Measurements from ENCODE around the gene ANKS1A. TPM values are rescaled to one million over a fixed set of nuclear protein-coding genes. Genes with fewer than 3 reads are reported as not detected.

The ANKS1A gene
- total RNA-seq, 1 experiment from 2014 or later, result 35.0 TPM

DNA sequence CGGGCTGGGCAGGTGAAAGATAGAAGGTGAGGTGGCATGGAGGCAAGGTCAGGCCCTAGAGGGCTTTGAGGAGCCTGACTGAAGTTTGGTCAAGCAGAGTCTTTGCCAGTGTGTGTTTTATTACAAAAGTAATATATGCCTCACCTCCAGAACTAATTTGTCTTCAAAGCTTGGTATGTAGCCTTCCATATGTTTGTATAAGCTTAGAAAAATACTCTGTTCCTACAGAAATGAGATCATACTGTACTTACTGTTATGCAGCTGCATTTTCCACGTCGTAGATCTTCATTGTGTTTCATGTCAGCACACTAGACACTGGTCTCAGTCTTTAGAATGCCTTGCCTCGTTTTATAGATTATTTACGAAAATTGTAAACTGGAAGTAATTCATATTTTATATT, 61.8 kb downstream of the ANKS1A start (continued):
- TF ChIP-seq MAX (CRISPR knock-in tag; IDR thresholded peaks at IDR 0.05), result no peak
- TF ChIP-seq FOXP1 (CRISPR knock-in tag; IDR thresholded peaks at IDR 0.05; ENCODE audit: borderline replicate concordance), result no peak
- no peak for TF ChIP-seq ZNF263 (CRISPR knock-in tag; IDR thresholded peaks at IDR 0.05; ENCODE audit: low read depth)
- TF ChIP-seq, protein P1, sequence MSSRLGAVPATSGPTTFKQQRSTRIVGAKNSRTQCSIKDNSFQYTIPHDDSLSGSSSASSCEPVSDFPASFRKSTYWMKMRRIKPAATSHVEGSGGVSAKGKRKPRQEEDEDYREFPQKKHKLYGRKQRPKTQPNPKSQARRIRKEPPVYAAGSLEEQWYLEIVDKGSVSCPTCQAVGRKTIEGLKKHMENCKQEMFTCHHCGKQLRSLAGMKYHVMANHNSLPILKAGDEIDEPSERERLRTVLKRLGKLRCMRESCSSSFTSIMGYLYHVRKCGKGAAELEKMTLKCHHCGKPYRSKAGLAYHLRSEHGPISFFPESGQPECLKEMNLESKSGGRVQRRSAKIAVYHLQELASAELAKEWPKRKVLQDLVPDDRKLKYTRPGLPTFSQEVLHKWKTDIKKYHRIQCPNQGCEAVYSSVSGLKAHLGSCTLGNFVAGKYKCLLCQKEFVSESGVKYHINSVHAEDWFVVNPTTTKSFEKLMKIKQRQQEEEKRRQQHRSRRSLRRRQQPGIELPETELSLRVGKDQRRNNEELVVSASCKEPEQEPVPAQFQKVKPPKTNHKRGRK (CRISPR knock-in tag; IDR thresholded peaks at IDR 0.05; ENCODE audit: borderline replicate concordance), result no peak
- no peak for TF ChIP-seq CREB1 (CRISPR knock-in tag; IDR thresholded peaks at IDR 0.05)
- no peak for TF ChIP-seq E2F1 (CRISPR knock-in tag; IDR thresholded peaks at IDR 0.05)
- no peak for TF ChIP-seq TEAD4 (CRISPR knock-in tag; IDR thresholded peaks at IDR 0.05)
- no peak for TF ChIP-seq SOX15 (CRISPR knock-in tag; IDR thresholded peaks at IDR 0.05)
- TF ChIP-seq PRRX2 (CRISPR knock-in tag; IDR thresholded peaks at IDR 0.05), result no peak
- no peak for TF ChIP-seq FOXK1 (CRISPR knock-in tag; IDR thresholded peaks at IDR 0.05)
- no peak for TF ChIP-seq RELA (CRISPR knock-in tag; IDR thresholded peaks at IDR 0.05; ENCODE audit: borderline replicate concordance)
- no peak for TF ChIP-seq MYBL2 (CRISPR knock-in tag; IDR thresholded peaks at IDR 0.05)
- no peak for TF ChIP-seq MXD4 (CRISPR knock-in tag; IDR thresholded peaks at IDR 0.05; ENCODE audit: borderline replicate concordance)

GRCh38 chr6:34951731-34952130, 62.7 kb downstream of the ANKS1A start:
- Mint-ChIP-seq H3K9me3 (no peaks in the 10 kb centered on the region), H3K4me1 (peaks cover 47% of the 10 kb centered on the region), H3K36me3 (no peaks in the 10 kb centered on the region), H3K27me3 (ENCODE audit: low read depth) (no peaks in the 10 kb centered on the region), H3K27ac (peak overlapping the region; percentile 80; the same call in 1 of the 2 replicates), H3K4me3 (no peak overlapping the region)
- ATAC-seq (peak; percentile 60), DNase-seq (ENCODE audit: low spot score) (no peak)
- ChIA-PET CTCF (interaction anchor here (0.5 to 1.4 kb wide), 4 partner anchors 9 to 210 kb away, joined by 3 to 5 read pairs (median 4); no protein-coding TSS in a partner anchor), POLR2A (no interaction called here)
- TF ChIP-seq ESRRA (CRISPR knock-in tag; IDR thresholded peaks at IDR 0.05; ENCODE audit: borderline replicate concordance) (no peak), TEAD4 (CRISPR knock-in tag; IDR thresholded peaks at IDR 0.05) (no peak), SMAD4 (CRISPR knock-in tag; IDR thresholded peaks at IDR 0.05) (no peak), AFF4 (CRISPR knock-in tag; IDR thresholded peaks at IDR 0.05; ENCODE audit: borderline replicate concordance) (no peak), ZNF416 (CRISPR knock-in tag; IDR thresholded peaks at IDR 0.05) (no peak), CREB1 (CRISPR knock-in tag; IDR thresholded peaks at IDR 0.05) (no peak), HMGA2 (CRISPR knock-in tag; IDR thresholded peaks at IDR 0.05) (no peak), NR2C2 (CRISPR knock-in tag; IDR thresholded peaks at IDR 0.05) (no peak), IRF2 (CRISPR knock-in tag; IDR thresholded peaks at IDR 0.05; ENCODE audit: borderline replicate concordance, low read depth) (no peak), MXD4 (CRISPR knock-in tag; IDR thresholded peaks at IDR 0.05; ENCODE audit: borderline replicate concordance) (no peak), NR3C1 (CRISPR knock-in tag; conservative IDR thresholded peaks at IDR 0.05; ENCODE audit: low read depth) (no peak)
- TF ChIP-seq, protein P2, sequence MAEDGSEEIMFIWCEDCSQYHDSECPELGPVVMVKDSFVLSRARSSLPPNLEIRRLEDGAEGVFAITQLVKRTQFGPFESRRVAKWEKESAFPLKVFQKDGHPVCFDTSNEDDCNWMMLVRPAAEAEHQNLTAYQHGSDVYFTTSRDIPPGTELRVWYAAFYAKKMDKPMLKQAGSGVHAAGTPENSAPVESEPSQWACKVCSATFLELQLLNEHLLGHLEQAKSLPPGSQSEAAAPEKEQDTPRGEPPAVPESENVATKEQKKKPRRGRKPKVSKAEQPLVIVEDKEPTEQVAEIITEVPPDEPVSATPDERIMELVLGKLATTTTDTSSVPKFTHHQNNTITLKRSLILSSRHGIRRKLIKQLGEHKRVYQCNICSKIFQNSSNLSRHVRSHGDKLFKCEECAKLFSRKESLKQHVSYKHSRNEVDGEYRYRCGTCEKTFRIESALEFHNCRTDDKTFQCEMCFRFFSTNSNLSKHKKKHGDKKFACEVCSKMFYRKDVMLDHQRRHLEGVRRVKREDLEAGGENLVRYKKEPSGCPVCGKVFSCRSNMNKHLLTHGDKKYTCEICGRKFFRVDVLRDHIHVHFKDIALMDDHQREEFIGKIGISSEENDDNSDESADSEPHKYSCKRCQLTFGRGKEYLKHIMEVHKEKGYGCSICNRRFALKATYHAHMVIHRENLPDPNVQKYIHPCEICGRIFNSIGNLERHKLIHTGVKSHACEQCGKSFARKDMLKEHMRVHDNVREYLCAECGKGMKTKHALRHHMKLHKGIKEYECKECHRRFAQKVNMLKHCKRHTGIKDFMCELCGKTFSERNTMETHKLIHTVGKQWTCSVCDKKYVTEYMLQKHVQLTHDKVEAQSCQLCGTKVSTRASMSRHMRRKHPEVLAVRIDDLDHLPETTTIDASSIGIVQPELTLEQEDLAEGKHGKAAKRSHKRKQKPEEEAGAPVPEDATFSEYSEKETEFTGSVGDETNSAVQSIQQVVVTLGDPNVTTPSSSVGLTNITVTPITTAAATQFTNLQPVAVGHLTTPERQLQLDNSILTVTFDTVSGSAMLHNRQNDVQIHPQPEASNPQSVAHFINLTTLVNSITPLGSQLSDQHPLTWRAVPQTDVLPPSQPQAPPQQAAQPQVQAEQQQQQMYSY (CRISPR knock-in tag; IDR thresholded peaks at IDR 0.05), result no peak
- TF ChIP-seq, protein P1 (CRISPR knock-in tag; IDR thresholded peaks at IDR 0.05; ENCODE audit: borderline replicate concordance), result no peak

Measured in WTC11 (cell line).